ENCODE measurements around the gene ALDH1A3.
A peak's percentile ranks its signal among the peaks of the same experiment; 100 is the strongest.

The ALDH1A3 gene

GRCh38 chr15:100909565-100909964 is 29.9 kb downstream of the ALDH1A3 start:
- no peak overlapping the region for H3K27ac ChIP-seq
- no peak overlapping the region for H3K4me3 ChIP-seq (ENCODE audit: low read depth, low read length)

GRCh38 chr15:100909989-100910955 is 30.6 kb downstream of the ALDH1A3 start:
- Histone ChIP-seq H3K9me3 (ENCODE audit: severe bottlenecking) (peaks cover 2% of the 10 kb centered on the region), H3K27ac (no peak overlapping the region), H3K36me3 (no peaks in the 10 kb centered on the region), H3K4me3 (ENCODE audit: low read depth, low read length) (no peak overlapping the region), H3K27me3 (ENCODE audit: insufficient read depth, low read depth, severe bottlenecking) (no peaks in the 10 kb centered on the region)
- no peak for DNase-seq
- peak; percentile 38; the same call in 1 of the 2 replicates for TF ChIP-seq CTCF (IDR thresholded peaks at IDR 0.05; ENCODE audit: low read depth, low read length)

More at GRCh38 chr15:100909565-100909964, 29.9 kb downstream of the ALDH1A3 start:
- H3K9me3 ChIP-seq (ENCODE audit: severe bottlenecking) = peaks cover 2% of the 10 kb centered on the region
- no peaks in the 10 kb centered on the region for H3K36me3 ChIP-seq
- no peak for TF ChIP-seq CTCF (IDR thresholded peaks at IDR 0.05; ENCODE audit: low read depth, low read length)
- no peak for DNase-seq
- no peaks in the 10 kb centered on the region for H3K27me3 ChIP-seq (ENCODE audit: insufficient read depth, low read depth, severe bottlenecking)

GRCh38 chr15:100911086-100911485 is 31.5 kb downstream of the ALDH1A3 start:
- H3K27me3 ChIP-seq (ENCODE audit: insufficient read depth, low read depth, severe bottlenecking) = no peaks in the 10 kb centered on the region
- peaks cover 2% of the 10 kb centered on the region for H3K9me3 ChIP-seq (ENCODE audit: severe bottlenecking)
- no peak for DNase-seq
- no peak overlapping the region for H3K4me3 ChIP-seq (ENCODE audit: low read depth, low read length)
- H3K27ac ChIP-seq = no peak overlapping the region
- no peaks in the 10 kb centered on the region for H3K36me3 ChIP-seq
- TF ChIP-seq CTCF (IDR thresholded peaks at IDR 0.05; ENCODE audit: low read depth, low read length) = no peak

- Histone ChIP-seq H3K9me3 (ENCODE audit: severe bottlenecking) (peaks cover 2% of the 10 kb centered on the region), H3K27ac (no peak overlapping the region), H3K27me3 (ENCODE audit: insufficient read depth, low read depth, severe bottlenecking) (no peaks in the 10 kb centered on the region), H3K36me3 (no peaks in the 10 kb centered on the region), H3K4me3 (ENCODE audit: low read depth, low read length) (no peak overlapping the region)
- no peak for DNase-seq
- TF ChIP-seq CTCF (IDR thresholded peaks at IDR 0.05; ENCODE audit: low read depth, low read length) = no peak
Measured at GRCh38 chr15:100913961-100914360, 34.3 kb downstream of the ALDH1A3 start.

- no peak for DNase-seq
- H3K4me3 ChIP-seq (ENCODE audit: low read depth, low read length) = no peak overlapping the region
- H3K27me3 ChIP-seq (ENCODE audit: insufficient read depth, low read depth, severe bottlenecking) = no peaks in the 10 kb centered on the region
- H3K9me3 ChIP-seq (ENCODE audit: severe bottlenecking) = peaks cover 2% of the 10 kb centered on the region
- peak; percentile 36; the same call in 1 of the 2 replicates for TF ChIP-seq CTCF (IDR thresholded peaks at IDR 0.05; ENCODE audit: low read depth, low read length)
- no peaks in the 10 kb centered on the region for H3K36me3 ChIP-seq
- H3K27ac ChIP-seq = no peak overlapping the region
Measured at GRCh38 chr15:100914876-100915275, 35.2 kb downstream of the ALDH1A3 start.
